DND-41 (cell line): Measurements from ENCODE around the gene TM9SF4.

Experiments used
- EZH2 ChIP-seq: IDR thresholded peaks from 3 replicates; pipeline ENCODE4 v1.6.1; 2012; ENCODE audit warnings: borderline replicate concordance, low read depth, mild to moderate bottlenecking, moderate library complexity, low read length, inconsistent platforms; ENCODE audit not compliant: severe bottlenecking
- TF ChIP-seq, protein P1 (sequence below): IDR thresholded peaks from 2 replicates; pipeline ENCODE4 v1.5.1; 2012; ENCODE audit warnings: borderline replicate concordance, low read length, moderate library complexity, mild to moderate bottlenecking; ENCODE audit not compliant: poor library complexity, severe bottlenecking; ENCODE audit errors: extremely low read depth

- TF ChIP-seq, protein P1, sequence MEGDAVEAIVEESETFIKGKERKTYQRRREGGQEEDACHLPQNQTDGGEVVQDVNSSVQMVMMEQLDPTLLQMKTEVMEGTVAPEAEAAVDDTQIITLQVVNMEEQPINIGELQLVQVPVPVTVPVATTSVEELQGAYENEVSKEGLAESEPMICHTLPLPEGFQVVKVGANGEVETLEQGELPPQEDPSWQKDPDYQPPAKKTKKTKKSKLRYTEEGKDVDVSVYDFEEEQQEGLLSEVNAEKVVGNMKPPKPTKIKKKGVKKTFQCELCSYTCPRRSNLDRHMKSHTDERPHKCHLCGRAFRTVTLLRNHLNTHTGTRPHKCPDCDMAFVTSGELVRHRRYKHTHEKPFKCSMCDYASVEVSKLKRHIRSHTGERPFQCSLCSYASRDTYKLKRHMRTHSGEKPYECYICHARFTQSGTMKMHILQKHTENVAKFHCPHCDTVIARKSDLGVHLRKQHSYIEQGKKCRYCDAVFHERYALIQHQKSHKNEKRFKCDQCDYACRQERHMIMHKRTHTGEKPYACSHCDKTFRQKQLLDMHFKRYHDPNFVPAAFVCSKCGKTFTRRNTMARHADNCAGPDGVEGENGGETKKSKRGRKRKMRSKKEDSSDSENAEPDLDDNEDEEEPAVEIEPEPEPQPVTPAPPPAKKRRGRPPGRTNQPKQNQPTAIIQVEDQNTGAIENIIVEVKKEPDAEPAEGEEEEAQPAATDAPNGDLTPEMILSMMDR: no peak
- TF ChIP-seq EZH2: no peak
Measured at GRCh38 chr20:32205843-32206759, 96.6 kb downstream of the TM9SF4 start.
